PFSK-1 (cell line): ENCODE results near the gene BCKDHA.

ENCODE experiments used
- FOXP2 ChIP-seq: optimal IDR thresholded peaks from 2 replicates; pipeline ENCODE3; 2011; ENCODE audit warnings: borderline replicate concordance, control low read depth, inconsistent platforms; ENCODE audit not compliant: insufficient read depth; ENCODE audit errors: extremely low read length, extremely low read depth
- POLR2AphosphoS5 ChIP-seq: IDR thresholded peaks from 2 replicates; pipeline ENCODE4 v1.6.1; 2012; ENCODE audit warnings: low read depth, mild to moderate bottlenecking, control low read depth, low read length, moderate library complexity
- SIN3A ChIP-seq: IDR thresholded peaks from 2 replicates; pipeline ENCODE4 v1.6.1; 2012; ENCODE audit warnings: mild to moderate bottlenecking, low read length, moderate library complexity, borderline replicate concordance; ENCODE audit not compliant: insufficient read depth
- TAF1 ChIP-seq: IDR thresholded peaks from 2 replicates; pipeline ENCODE4 v1.6.1; 2012; ENCODE audit warnings: low read length, control low read depth, borderline replicate concordance; ENCODE audit not compliant: insufficient read depth
- TF ChIP-seq, protein P1 (sequence below), 2 experiments: IDR thresholded peaks; 2 replicates each; pipeline versions ENCODE4 v1.6.1 to v1.8.0; 2011 to 2012; ENCODE audit warnings: low read depth in 2 of 2, low read length in 2 of 2, control low read depth in 1 of 2, inconsistent platforms in 1 of 2, mild to moderate bottlenecking in 1 of 2, moderate library complexity in 1 of 2; ENCODE audit not compliant: insufficient read depth in 1 of 2

BCKDHA gene

DNA sequence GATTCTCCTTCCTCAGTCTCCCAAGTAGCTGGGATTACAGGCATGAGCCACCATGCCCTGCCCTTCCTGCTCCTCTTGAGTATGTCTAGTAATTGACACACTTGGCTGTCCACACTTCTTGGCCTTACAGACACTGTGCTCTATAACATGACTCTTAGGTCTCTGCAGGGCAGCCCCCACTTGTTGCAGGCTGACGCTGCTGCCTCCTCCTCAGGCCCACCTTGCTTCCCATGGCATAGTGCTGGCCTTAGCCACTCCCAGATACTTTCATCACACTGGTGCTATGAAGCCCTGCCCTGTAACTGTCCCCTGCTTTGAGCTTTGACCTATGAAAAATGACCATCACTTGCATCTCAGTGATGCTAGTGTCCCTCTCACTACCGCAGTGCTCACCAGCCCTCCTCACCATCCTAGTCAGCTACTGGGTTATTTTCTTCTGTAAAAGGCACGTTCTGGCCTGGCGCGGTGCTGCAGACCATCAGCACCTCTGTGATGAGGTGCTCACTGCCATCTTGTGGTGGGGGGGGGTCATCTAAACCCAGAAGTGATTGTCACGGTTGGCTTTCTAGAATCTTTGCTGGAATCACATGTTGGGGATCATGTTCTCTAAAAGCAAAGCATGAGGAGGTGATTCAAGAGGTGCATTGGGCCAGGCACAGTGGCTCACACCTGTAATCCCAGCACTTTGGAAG lies 55.1 kb downstream of the BCKDHA start:
- TF ChIP-seq FOXP2 (no peak), SIN3A (no peak), TAF1 (no peak), POLR2AphosphoS5 (no peak)
- TF ChIP-seq, protein P1, sequence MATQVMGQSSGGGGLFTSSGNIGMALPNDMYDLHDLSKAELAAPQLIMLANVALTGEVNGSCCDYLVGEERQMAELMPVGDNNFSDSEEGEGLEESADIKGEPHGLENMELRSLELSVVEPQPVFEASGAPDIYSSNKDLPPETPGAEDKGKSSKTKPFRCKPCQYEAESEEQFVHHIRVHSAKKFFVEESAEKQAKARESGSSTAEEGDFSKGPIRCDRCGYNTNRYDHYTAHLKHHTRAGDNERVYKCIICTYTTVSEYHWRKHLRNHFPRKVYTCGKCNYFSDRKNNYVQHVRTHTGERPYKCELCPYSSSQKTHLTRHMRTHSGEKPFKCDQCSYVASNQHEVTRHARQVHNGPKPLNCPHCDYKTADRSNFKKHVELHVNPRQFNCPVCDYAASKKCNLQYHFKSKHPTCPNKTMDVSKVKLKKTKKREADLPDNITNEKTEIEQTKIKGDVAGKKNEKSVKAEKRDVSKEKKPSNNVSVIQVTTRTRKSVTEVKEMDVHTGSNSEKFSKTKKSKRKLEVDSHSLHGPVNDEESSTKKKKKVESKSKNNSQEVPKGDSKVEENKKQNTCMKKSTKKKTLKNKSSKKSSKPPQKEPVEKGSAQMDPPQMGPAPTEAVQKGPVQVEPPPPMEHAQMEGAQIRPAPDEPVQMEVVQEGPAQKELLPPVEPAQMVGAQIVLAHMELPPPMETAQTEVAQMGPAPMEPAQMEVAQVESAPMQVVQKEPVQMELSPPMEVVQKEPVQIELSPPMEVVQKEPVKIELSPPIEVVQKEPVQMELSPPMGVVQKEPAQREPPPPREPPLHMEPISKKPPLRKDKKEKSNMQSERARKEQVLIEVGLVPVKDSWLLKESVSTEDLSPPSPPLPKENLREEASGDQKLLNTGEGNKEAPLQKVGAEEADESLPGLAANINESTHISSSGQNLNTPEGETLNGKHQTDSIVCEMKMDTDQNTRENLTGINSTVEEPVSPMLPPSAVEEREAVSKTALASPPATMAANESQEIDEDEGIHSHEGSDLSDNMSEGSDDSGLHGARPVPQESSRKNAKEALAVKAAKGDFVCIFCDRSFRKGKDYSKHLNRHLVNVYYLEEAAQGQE (IDR thresholded peaks at IDR 0.05; ENCODE audit: insufficient read depth in 1 of 2, low read depth in 2 of 2, low read length in 2 of 2), result no peak

DNA sequence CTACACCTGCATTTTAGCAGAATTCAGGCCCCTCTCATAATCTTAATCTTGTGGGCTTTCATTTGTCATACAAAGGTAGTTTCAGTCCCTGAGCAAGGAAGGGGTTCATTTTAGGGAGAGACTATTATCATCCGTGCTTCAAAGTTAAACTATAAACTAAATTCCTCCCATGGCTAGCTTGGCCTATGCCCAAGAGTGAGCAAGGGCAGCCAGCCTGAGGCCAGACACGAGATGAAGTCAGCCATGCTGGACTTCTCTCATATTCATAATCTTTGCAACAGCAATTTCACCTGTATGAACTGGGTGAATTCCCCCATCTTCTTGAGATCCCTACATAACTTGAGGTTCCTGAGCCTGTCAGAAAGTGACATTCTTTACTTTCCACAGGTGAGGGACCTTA lies 58.3 kb downstream of the BCKDHA start:
- TF ChIP-seq SIN3A (no peak), TAF1 (no peak), FOXP2 (no peak), POLR2AphosphoS5 (no peak)
- TF ChIP-seq, protein P1 (IDR thresholded peaks at IDR 0.05; ENCODE audit: insufficient read depth in 1 of 2, low read depth in 2 of 2, low read length in 2 of 2), result no peak

DNA sequence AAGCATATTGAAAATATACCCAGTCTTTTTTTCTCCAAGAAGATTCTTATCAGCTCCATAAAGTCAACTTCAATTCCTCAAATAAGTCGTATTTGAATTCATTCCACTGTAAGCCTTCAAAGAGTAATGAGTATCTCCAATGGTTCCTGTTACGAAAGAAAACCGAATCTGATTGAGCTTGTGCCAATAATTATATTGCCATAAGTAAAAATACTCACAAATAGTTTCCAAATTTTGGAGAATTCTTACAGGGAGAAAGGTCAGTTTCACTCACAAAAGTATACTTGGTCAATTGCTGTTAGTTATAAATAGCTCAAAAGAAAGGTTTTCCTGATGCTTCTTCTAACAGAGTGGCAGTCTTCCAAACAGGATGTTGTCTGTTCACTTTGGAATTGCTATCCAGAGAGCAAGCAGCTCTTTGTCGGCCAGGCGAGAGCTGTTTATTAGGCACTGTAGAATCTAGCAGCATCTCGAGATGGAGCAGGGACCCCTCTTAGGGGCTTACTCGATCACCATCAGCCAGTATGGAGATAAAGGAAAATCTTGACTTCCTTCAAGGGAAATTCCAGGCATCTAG lies 58.8 kb downstream of the BCKDHA start:
- TF ChIP-seq TAF1 (no peak), SIN3A (no peak), FOXP2 (no peak), POLR2AphosphoS5 (no peak)
- TF ChIP-seq, protein P1 (IDR thresholded peaks at IDR 0.05; ENCODE audit: insufficient read depth in 1 of 2, low read depth in 2 of 2, low read length in 2 of 2), result no peak

DNA sequence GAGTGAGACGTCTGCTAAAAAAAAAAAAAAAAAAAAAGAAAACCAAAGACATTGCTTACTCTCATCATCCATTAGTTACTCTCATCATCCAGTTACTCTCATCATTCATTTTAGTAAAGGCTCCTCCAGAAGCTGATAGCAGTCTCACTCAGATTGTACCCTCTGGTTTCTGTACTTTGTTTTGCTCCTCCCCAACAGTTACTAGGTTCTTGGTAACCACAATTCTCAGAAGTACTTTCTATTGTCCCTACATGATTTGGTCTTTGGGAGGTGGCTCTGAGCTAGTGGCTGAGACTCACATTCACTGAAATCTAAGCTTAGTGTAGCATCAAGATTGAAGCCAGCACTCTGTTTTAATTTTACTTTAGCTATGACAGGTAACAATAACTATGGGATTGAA lies 59.6 kb downstream of the BCKDHA start:
- TF ChIP-seq POLR2AphosphoS5 (no peak), FOXP2 (no peak), TAF1 (no peak)

DNA sequence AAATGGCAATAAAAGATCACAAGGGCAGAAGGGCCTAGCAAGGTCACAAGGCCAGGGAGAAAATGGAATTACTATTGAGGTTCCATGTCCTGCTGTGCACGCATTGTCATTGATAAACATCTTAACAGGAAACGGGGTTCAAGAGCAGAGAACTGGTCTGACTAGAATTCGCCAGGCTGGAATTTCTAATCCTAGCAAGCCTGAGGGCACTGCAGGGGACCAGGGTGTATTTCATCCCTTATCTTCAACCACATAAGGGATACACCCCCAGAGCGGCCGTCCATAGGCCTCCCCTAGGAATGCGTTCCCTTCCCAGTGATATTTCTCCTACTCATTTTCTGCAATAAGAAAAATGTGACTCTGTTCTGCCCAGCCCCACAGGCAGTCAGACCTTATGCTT lies 64.9 kb downstream of the BCKDHA start:
- TF ChIP-seq SIN3A (no peak), TAF1 (no peak), POLR2AphosphoS5 (no peak), FOXP2 (no peak)
- TF ChIP-seq, protein P1 (IDR thresholded peaks at IDR 0.05; ENCODE audit: insufficient read depth in 1 of 2, low read depth in 2 of 2, low read length in 2 of 2), result no peak
